Astrocyte of the hippocampus (primary cell): ENCODE measurements around the gene PRKCD.
"Not testable (repeated sequence)": the region's sequence is repeated elsewhere in the genome, so short reads cannot be mapped to it uniquely, and the experiment has no call there.

Experiments
- DNase-seq: peaks from one replicate; pipeline ENCODE4 v3.0.0; 2011; ENCODE audit warnings: low read depth, low spot score

Gene PRKCD

DNA sequence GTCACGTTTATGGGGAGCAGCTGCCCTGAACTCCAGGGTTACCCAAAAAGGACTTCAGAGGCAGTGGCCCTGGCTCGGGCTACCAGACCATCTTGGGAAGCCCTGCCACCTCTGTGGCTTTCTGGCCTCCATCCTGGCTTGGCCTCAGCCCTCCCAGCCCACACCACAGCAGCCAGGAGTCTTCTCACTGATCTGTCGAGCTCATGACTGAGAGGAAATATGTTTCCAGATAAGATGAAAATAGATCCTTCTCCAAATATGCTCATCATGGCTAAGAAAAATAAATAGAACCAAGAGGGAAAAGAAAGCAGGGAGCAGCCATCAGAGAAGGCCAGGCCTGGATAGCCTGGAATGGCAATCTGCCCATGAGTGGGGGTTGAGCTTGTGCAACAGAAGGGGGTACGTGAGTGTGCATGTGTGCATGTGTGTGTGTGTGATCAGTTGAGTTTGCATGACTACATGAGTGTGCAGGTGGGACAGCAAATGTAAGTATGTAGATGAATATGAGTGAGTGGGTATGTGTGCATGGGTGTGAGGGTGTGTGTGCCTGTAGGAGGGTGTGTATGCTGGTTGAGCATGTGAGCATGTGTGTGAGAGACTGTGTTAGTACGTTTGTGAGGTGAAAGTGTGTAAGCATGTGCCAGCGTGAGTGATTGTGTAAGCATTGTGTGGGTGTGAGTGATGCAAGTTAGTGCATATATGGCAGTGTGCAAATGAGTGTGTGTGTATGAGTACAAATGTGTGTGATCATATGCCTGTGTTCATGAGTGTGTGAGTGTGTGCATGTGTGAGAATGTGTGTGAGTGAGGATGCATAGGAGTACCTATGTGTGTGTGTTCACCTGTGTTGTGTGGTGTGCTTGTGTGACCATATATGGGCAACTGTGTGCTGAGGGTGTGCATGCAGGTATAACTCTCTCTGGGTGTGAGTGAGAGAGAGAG lies 20.8 kb upstream of the PRKCD start:
- no peak for DNase-seq

DNA sequence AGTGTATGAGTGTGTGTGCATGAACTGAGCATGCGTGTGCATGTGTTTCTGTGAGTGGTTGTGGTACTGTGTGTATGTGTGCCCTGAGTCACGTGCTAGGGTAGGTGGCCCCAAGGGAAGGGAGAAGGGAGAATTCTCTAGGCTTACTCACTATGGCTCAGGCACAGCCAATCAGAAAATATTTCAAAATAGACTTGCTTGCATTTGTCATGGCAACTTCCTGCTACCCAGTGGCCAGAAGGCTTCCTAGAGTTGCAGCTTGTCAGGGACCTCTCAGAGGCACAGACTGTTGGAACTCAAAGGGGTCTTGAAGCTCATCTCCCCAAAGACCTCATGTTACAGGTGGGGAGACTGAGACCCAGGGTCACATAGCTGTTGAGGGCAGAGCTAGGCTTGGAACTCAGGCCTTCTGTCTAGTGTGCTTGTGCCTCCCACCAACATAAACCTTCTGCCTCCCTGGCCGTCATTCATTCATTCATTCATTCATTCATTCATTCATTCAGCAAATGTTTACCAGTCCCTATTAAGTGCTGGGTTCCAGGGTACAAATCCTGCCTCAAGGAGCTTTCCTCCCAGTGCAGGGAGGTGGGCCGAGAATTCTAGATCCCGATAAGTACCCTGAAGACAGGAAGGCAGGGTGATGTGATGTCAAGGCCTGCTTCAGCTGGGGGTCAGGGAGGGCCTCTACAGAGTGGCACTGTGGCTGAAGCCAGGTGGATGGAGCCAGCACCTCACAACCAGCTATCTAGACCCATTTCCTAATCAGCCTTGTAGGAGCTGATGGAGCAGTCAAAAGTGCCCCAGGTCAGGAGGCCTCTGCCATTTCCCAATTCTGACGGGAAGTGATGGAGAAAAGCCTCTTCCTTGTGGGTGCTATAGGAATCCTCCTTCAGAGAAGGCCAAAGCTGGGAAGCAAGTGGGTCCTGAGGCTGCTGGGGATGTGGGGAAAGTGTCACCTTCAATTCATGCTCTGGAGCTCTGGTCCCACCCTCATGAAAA lies 19.9 kb upstream of the PRKCD start:
- DNase-seq = no peak

- no peak for DNase-seq
Observed at GRCh38 chr3:53142986-53143385, 18.0 kb upstream of the PRKCD start.

DNA sequence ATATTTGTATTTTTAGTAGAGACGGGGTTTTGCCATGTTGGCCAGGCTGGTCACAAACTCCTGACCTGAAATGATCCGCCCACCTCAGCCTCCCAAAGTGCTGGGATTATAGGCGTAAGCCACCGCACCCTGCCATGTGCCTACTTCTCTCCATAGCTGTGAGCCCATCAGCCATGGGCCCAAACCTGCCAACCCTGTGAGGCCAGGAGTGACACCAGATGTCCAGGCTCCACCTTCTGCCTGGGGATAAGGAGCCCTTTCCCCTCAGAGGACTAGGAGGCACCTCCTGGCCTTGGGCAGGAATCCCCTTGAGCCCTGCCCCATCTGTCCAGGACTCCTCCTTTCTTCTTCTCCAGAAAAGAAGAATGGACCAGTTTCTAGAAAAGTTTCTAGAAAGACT lies 16.6 kb upstream of the PRKCD start:
- no peak for DNase-seq

GRCh38 chr3:53144862-53145712 lies 15.9 kb upstream of the PRKCD start:
- DNase-seq = no peak

- DNase-seq = no peak
Observed at GRCh38 chr3:53145713-53146080, 15.3 kb upstream of the PRKCD start.

GRCh38 chr3:53146319-53146891 lies 14.6 kb upstream of the PRKCD start:
- no peak for DNase-seq

- no peak for DNase-seq
Observed at GRCh38 chr3:53147151-53147902, 13.7 kb upstream of the PRKCD start.

DNA sequence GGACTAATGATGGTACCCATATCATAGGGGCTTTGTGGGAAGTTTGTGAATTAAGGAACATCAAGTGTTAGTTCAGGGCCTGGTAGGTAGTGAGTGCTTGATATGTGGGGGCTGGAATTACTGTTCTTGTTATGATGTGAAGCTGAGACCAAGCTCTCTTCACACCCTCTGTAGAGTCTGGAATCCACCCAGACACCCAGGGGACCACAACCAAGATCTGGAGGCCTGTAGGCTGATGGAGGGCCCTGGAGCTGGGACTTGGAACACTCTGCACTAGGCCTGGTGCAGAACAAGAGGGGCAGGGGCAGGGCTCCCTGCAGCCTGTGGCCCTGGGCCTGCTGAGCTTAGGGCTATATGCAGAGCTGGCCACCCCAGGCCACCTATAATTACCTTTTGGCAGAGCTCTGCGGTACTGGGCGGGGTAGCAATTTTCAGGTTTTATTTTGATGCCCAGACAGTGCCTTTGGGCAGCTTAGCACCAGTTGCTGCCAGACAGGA lies 13.1 kb upstream of the PRKCD start:
- DNase-seq = no peak

- DNase-seq = no peak
Observed at GRCh38 chr3:53149006-53149690, 11.9 kb upstream of the PRKCD start.

GRCh38 chr3:53149699-53150098 lies 11.3 kb upstream of the PRKCD start:
- no peak for DNase-seq

DNA sequence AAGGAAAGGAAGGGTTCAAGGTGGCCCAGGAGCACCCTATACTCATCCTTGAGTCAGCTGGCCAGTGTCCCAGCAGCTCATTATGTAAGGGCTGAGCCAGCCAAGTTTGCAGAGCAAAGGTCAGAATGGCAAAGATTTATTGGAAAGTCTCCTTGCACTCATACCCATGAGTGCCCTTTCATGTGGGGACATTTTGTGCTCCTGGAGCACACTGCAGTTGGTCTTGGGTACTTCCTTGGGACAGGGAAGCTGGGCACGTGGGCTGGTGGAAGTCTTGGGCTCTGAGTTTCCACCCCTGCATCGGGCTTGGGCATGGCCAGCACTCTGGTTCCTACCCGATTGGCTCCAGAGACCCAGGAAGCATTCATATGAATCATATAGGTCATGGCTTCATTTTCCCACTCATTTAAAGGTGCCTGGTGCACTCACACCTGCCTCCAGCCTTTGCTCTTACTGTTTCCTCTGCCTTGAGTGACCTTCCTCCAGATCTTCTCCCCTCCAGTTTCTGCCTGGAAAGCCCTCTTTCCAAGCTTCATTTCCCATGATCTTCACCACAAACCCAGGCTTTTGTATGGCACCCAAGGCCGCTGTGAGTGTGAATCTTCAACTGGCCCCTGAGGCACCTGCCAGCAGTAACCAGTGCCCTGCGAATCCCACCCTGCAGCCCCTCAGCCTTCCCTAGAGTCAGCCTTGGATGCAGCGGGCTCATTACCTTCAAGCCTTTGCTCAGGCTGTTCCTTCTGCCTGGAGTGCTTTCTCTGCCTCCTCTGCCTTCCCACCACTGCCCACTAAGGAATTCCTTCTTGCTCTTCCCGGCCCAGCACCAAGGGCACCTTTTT lies 10.5 kb upstream of the PRKCD start:
- no peak for DNase-seq

DNA sequence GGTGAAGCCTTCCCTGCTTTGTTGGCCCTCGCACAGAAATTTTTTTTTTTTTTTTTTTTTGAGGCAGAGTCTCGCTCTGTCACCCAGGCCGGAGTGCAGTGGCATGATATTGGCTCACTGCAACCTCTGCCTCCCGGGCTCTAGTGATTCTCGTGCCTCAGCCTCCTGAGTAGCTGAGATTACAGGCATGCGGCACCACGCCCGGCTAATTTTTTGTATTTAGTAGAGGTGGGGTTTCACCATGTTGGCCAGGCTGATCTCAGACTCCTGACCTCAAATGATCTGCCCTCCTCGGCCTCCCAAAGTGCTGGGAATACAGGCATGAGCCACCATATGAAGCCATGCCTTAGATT lies 9.9 kb upstream of the PRKCD start:
- not testable (repeated sequence) for DNase-seq

DNA sequence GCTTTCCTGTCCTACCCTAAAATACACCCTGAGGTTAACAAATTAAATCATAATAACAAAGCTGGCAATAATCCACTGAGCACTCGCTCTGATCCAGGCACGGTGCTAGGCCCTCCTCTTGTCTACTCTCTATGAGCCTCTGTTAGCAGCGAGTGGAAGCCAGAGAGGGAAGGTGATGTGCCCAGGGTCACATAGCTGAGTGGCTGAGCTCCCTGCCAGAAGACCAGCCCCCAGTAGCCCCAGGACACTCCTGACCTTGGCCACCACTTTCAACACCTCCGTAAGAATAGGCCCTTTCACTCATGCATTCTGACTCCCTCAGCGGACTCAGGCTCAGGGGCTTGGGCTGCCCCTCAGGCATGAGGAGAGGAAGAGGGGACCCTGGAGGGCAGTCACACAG lies 9.5 kb upstream of the PRKCD start:
- DNase-seq = no peak

- no peak for DNase-seq
Observed at GRCh38 chr3:53151870-53152660, 8.9 kb upstream of the PRKCD start.

- no peak for DNase-seq
Observed at GRCh38 chr3:53153264-53153823, 7.7 kb upstream of the PRKCD start.

- peak; percentile 47 for DNase-seq
Observed at GRCh38 chr3:53153980-53154379, 7.0 kb upstream of the PRKCD start.

DNA sequence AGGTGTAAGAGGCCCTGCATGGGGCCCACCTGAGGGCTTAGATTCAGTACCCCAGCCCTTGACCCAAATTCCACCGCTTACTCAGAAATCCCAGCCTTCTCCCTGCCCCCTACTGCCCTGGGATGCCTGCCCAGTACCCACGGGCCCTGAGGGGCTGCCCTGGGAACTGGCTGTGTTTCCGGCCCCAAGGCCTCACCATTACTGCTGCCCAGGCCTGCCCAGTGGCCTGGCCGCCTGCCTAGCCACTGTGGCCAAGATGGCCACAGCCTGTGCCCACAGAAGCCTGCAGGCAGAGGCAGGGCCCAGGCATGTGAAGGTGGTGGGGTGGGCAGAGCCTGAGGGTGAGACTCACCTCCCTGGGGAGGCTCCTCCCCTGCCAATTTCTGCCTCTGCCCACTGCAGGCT lies 6.1 kb upstream of the PRKCD start:
- DNase-seq = peak; percentile 71
